IPS-11a (cell line): ENCODE data around the gene STK16.
"Not testable (repeated sequence)": the region's sequence is repeated elsewhere in the genome, so short reads cannot be mapped to it uniquely, and the experiment has no call there.

Source experiments
- H3K4me3 ChIP-seq: one replicate; pipeline ENCODE4 v1.5.1; 2013; ENCODE audit warnings: low read depth, low read length, control low read depth

The STK16 gene

GRCh38 chr2:219245148-219245898, at the start of gene STK16, which contains the start of gene GLB1L:
TSS of gene STK16 (plus strand) at chr2:219245479. CDS start at chr2:219246000, 521 bp downstream.
TSS of gene GLB1L (minus strand) at chr2:219245444. CDS start at chr2:219243573, 1,871 bp downstream.
- H3K4me3 ChIP-seq: peak within 1 kb of the TSS; percentile 92

DNA sequence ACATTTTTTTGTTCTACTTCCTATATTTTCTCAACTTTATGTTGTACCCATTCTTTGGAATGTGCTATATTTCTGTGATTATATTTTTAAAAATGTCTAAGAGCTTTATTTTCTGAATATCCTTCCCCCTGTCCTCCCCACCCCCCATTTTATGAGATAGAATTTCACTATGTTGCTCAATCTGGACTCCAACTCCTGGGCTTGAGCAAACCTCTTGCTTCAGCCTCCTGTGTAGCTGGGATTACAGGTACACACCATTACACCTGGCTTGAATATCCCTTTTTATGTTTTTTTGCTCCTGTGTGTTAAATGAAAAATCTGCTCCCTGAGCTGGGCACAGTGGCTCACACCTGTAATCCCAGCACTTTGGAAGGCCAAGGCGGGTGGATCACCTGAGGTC, 47.9 kb upstream of the STK16 start:
- no peak overlapping the region for H3K4me3 ChIP-seq

DNA sequence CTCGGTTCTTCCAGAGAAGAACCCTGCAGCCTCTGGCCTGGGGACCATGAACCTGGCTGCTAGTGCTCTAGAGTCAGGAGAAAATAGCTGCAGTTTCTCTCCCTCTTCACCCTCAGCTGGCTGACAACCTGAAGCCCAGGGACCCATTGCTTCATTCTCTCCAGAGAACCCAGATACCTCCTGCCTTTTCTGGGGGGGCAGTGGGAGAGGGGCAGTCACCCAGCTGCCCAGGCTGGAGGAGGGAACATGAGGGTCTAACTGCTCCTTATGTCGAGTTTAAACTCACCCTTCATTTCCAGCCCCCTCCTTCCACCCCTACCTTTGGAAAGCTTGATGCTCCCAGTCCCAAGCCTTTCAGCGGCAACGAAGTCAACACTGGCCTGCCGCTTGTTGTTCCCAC, 46.3 kb upstream of the STK16 start:
- no peak overlapping the region for H3K4me3 ChIP-seq

DNA sequence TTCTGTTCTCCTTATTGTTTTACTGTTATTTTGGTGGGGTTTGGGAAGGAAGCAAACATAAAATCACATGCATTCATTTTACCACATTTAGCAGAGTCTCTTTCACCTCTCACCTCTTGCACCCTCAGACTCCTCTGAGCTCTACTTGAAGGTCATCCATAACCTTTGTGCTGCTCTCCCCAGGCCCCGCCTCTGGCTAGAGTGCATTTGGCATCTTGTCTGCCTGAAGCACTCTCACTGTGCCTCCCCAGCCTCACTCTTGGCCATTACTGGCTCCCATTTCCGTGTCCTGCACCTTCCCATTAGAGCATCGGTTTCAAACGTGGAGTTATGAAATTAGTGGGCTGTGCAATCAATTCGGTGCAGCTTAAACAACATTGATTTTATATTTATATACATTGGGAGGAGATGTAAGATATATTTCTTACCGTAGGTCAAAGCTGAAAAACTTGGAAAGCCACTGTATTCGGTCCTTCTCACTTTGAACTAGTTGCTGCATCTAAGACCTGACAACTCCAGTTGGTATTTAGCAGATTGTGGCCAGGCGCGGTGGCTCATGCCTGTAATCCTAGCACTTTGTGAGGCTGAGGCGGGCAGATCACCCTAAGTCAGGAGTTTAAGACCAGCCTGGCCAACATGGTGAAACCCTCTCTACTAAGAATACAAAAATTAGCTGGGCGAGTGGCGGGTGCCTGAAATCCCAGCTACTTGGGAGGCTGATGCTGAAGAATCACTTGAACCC, 45.6 kb upstream of the STK16 start:
- H3K4me3 ChIP-seq: no peak overlapping the region

DNA sequence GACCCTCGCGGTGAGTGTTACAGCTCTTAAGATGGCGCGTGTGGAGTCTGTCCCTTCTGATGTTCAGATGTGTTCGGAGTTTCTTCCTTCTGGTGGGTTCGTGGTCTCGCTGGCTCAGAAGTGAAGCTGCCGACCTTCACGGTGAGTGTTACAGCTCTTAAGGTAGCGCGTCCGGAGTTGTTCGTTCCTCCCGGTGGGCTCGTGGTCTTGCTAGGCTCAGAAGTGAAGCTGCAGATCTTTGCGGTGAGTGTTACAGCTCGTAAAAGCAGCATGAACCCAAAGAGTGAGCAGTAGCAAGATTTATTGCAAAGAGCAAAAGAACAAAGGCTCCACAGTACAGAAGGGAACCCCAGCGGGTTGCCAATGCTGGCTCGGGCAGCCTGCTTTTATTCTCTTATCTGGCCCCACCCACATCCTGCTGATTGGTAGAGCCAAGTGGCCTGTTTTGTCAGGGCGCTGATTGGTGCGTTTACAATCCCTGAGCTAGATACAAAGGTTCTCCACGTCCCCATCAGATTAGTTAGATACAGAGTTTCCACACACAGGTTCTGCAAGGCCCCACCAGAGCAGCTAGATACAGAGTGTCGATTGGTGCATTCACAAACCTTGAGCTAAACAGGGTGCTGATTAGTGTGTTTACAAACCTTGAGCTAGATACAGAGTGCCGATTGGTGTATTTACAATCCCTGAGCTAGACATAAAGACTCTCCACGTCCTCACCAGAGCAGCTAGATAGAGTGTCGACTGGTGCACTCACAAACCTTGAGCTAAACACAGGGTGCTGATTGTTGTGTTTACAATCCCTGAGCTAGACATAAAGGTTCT, 44.6 kb upstream of the STK16 start:
- not testable (repeated sequence) for H3K4me3 ChIP-seq

DNA sequence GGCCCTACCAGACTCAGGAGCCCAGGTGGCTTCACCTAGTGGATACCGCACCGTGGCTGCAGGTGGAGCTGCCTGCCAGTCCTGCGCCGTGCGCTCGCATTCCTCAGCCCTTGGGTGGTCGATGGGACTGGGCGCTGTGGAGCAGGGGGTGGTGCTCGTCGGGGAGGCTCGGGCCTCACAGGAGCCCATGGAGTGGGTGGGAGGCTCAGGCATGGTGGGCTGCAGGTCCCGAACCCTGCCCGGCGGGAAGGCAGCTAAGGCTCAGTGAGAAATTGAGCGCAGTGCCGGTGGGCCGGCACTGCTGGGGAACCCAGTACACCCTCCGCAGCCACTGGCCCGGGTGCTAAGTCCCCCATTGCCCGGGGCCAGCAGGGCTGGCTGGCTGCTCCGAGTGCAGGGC, 43.9 kb upstream of the STK16 start:
- H3K4me3 ChIP-seq: not testable (repeated sequence)

DNA sequence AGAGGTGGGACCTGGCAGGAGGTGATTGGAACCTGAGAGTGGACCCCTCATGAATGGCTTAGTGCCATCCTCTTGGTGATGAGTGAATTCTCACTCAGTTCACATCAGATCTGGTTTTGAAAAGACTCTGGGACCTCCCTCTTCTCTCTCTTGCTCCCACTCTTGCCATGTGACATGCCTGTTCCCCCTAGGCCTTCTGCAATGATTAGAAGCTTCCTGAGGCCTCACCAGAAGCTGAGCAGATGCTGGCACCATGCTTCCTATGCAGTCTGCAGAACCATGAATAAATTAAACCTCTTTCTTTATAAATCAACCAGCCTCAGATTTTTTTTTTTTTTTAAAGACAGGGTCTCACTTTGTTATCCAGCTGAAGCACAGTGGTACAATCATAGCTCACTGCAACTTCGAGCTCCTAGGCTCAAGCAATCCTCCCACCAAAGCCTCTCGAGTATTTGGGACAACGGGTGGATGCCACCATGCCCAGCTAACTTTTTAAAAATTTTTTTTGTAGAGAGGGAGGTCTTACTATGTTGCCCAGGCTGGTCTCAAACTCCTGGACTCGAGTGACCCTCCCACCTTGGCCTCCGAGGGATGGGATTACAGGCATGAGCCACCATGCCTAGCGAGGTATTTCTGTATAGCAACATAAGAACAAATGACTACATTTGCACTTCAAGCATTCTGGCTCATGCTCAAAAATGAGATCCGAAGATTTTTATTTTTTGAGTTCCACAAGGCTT, 40.7 kb upstream of the STK16 start:
- no peak overlapping the region for H3K4me3 ChIP-seq

- H3K4me3 ChIP-seq: no peak overlapping the region
Observed at GRCh38 chr2:219205165-219205538, 40.1 kb upstream of the STK16 start.

GRCh38 chr2:219205981-219206327, 39.3 kb upstream of the STK16 start:
- H3K4me3 ChIP-seq: peak overlapping the region; percentile 73

GRCh38 chr2:219206328-219207133, 38.7 kb upstream of the STK16 start, which contains the start of gene ZFAND2B:
TSS of gene ZFAND2B (plus strand) at chr2:219206782. CDS start at chr2:219206988, 206 bp downstream.
- peak within 1 kb of the TSS; percentile 73 for H3K4me3 ChIP-seq

DNA sequence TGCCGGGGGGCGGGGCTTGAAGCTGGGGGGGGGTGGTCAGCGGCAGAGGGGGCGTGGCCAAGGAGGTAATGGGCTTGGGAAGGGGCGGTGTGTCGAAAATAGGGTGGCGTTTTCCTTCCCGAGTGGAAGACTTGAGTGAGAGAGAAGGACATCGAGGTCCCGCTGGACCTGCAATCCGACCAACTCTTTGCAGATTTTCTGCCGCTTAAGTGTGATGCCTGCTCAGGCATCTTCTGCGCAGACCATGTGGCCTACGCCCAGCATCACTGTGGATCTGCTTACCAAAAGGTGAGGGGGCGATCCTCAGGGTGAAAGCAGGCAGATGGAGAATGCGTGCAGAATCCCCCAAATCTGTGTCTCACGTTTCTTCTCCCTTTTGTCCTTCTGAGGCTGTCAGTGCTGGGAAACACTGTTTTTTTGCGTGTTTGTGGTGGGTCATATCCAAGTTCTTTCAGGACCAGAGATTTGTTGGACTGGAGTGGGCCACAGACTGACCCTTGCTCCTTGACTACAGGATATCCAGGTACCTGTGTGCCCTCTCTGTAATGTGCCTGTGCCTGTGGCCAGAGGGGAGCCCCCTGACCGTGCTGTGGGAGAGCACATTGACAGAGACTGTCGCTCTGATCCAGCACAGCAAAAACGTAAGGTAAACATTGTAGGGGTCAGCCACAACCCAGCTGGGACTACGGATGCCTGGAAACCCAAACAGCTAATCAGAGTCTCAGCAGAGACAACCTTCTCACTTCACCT, 38.0 kb upstream of the STK16 start:
- H3K4me3 ChIP-seq: peak overlapping the region; percentile 63

- H3K4me3 ChIP-seq: no peak overlapping the region
Observed at GRCh38 chr2:219207884-219208740, 37.2 kb upstream of the STK16 start.

DNA sequence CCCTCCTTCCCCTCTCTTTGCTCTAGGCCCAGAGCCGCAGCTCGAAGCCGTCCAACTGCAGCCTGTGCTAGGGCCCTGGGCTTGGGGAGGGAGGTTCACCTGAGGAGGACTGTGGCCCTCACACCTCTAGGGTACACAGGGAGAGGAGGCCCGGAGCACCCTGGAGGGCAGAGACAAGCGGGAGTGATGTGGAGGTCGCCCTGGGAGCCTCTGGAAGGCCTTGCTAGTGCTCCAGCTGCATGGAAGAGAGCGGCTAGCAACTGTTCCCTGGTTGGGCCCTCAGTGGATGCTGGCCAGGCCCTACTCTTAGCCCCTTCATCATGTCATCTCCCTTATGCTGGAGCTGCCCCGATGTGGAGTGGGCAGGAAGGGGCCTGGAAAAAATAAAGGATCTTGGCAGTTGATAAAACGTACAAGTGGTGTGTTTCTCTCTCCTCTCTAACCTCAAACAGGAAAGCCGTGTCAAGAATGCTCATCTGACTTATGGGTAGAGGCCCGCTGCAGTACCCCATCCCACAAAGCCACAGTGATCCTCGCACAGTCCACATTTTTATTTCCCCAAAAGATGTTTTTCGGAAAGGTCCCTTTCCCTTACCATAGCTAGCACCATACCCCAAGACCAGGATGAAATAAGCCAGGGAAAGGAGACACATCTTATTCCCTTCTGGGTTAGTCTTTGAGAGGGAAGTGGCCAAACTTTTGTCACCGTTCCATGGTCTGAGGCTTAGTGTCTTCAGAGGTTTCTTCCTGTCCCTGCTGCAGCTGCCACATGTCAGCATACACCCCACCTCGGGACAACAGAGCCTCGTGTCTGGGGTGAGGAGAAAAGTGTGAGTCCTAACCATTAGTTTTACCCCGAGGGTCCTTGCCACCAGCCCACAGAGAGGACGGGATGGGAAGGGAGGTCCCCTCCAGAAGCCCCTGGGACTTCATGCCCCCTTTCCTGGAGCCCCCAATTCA, 35.8 kb upstream of the STK16 start:
- no peak overlapping the region for H3K4me3 ChIP-seq

DNA sequence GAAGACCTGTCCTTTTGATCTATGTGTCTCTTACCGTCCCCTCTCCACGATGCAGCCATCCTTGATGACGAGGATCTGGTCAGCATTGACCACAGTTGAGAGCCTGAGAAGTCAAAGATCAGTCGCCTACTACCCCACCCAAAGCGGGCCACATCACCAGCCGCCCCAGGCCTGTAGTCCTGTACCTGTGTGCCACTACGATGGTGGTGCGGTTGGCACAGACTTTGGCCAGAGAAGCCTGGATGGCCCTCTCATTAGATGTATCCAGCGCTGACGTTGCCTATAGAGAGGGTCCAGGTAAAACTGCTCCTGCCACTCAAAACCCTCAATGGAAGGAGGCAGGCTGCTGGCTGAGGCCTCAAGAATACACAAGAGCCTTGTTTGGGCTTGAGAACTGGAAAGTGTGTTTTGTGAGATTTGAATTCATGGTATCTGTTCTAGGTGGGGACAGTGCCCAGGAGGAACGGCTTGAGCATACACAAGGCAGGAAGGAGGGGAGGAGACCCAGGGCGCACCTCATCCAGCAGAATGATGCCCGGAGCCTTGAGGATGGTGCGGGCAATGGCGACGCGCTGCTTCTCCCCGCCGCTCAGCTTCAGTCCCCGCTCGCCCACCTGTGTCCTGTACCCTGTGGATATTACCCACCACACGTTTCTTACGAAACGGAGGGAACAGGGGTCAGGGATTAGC, 34.9 kb upstream of the STK16 start:
- no peak overlapping the region for H3K4me3 ChIP-seq

DNA sequence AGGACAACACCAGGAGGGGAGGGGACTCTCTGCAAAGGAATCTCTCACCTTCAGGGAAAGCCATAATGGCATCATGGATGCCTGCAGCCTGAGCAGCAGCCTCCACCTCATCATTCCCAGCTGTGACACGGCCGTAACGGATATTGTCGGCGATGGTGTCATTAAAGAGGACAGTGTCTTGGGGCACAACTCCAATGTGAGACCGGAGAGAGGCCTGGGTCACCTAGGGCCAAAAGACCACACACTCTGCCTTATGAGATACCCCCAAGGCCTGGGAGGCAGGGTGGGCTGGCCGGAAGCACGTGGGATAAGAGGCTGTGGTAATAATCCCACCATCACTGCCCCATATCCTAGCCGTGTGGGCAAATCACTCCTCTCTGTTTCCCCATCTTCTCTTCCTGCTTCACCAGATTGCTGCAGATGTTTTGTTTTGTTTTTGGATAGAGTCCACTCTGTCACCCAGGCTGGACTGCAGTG, 34.4 kb upstream of the STK16 start:
- H3K4me3 ChIP-seq: no peak overlapping the region

DNA sequence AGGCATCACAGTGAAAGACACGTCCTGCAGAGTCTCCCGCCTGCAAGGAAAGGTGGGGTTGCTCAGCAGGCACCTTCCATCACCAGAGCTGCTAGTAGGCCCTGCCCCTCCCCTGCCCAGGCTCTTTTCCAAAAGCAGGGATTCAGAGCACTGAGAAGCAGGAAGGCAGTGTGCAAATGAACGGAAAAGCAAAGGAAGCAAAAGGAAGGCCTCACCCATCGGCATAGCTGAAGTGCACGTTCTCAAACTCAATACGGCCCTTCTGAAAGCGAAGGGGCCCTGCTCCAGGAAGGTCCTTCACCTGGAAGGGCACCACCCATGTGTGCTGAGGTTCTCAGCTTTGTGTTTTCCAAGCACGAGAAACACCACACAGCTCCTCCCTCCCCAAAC, 32.3 kb upstream of the STK16 start:
- no peak overlapping the region for H3K4me3 ChIP-seq
